KOPT-K1 (cell line): ENCODE results near the gene PCSK5.

Experiments
- H3K27ac ChIP-seq: fragments of 200-600 bp; sonication (generic); 2 replicates; pipeline ENCODE4 v1.5.1; 2016; ENCODE audit warnings: antibody characterized with exemption, mild to moderate bottlenecking, low read depth, low read length; ENCODE audit not compliant: poor library complexity, severe bottlenecking
- H3K36me3 ChIP-seq: fragments of 200-600 bp; sonication (generic); 2 replicates; pipeline ENCODE4 v1.5.1; 2017; ENCODE audit warnings: antibody characterized with exemption, mild to moderate bottlenecking, low read length, moderate library complexity; ENCODE audit not compliant: insufficient read depth
- H3K9me3 ChIP-seq: fragments of 200-600 bp; sonication (generic); 2 replicates; pipeline ENCODE4 v1.5.1; 2017; ENCODE audit warnings: antibody characterized with exemption, low read length, mild to moderate bottlenecking; ENCODE audit not compliant: insufficient read depth, poor library complexity, severe bottlenecking

Gene PCSK5

DNA sequence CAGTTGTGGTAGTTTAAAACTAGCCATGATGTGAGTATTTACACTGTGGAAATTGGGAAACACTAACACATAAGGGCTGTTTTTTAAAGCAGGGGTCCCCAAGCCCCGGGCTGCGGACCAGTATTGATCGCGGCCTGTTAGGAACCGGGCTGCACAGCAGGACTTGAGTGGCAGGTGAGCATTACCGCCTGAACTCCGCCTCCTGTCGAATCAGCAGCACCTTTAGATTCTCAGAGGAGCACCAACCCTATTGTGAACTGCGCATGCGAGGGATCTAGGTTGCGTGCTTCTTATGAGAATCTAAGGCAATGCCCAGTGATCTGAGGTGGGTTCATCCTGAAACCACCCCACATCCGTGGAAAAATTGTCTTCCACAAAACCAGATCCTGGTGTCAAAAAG, 127.8 kb downstream of the PCSK5 start:
- Histone ChIP-seq H3K36me3 (no peaks in the 10 kb centered on the region), H3K9me3 (no peaks in the 10 kb centered on the region), H3K27ac (peak overlapping the region; percentile 48)

DNA sequence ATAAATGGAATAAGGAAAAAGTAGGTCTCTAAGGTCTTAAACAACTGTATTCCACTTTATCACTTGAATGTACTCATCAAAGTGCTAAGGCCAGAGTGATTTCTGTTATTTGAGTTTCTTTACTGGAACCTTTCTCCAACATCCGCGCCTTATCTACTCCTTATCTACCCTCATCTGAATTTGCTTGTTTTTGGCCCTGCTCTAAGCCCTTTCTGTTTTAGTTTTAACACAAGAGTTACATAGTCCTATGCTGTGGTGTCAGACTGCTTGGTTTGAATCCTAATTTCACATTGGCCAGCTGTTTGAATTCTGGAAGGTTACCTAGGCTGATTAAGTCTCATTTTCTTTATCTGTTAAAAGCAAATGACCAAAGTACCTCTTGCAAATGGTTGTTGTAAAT, 128.3 kb downstream of the PCSK5 start:
- H3K36me3 ChIP-seq, result no peaks in the 10 kb centered on the region
- no peaks in the 10 kb centered on the region for H3K9me3 ChIP-seq
- H3K27ac ChIP-seq, result peak overlapping the region; percentile 48

DNA sequence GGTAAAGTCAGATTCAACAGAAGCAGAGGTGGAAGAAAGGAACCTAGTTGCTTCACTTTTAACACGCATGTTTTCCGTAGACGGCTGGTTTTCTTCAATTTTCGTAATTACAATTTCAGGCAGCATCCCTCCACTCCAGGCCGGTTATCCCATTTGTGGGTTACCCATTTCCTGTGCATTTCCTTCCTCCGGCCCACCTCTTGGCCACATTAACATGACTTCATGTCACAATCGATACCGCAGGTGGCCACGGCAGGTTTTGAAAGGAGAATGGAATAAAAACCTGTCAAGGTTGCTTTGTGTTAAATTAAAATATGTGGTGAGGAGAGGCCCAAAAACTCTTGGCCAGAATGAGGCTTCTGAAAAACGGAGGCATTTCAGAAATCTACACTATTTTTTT, 130.2 kb downstream of the PCSK5 start:
- Histone ChIP-seq H3K36me3 (no peaks in the 10 kb centered on the region), H3K27ac (peak overlapping the region; percentile 95)

GRCh38 chr9:76022317-76022716, 131.8 kb downstream of the PCSK5 start:
- Histone ChIP-seq H3K27ac (peak overlapping the region; percentile 95), H3K36me3 (no peaks in the 10 kb centered on the region), H3K9me3 (no peaks in the 10 kb centered on the region)

More for the DNA sequence above, 130.2 kb downstream of the PCSK5 start:
- no peaks in the 10 kb centered on the region for H3K9me3 ChIP-seq

DNA sequence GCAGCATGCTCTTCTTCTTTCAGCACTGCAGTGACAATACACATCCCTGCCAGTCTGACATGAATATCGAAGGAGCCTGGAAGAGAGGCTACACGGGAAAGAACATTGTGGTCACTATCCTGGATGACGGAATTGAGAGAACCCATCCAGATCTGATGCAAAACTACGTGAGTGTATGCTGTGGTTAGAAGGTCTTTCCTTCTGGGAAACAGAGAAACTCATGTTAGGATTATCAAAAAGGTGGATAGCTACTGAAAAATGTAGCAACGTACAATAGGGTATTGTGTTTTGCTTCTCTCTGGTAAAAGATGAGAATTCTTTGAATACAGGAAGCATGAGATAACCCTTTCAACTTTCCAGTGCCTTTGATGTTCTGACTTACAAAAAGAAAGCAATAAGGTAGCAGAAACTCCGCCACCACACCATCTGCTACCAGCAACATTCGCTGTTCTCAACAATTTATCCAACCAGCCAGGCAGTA, 133.3 kb downstream of the PCSK5 start:
- Histone ChIP-seq H3K36me3 (no peaks in the 10 kb centered on the region), H3K27ac (peak overlapping the region; percentile 95), H3K9me3 (no peaks in the 10 kb centered on the region)

- H3K9me3 ChIP-seq, result peaks cover 10% of the 10 kb centered on the region
- H3K36me3 ChIP-seq, result no peaks in the 10 kb centered on the region
- H3K27ac ChIP-seq, result peak overlapping the region; percentile 95
Measured at GRCh38 chr9:76025286-76025685, 134.8 kb downstream of the PCSK5 start.

DNA sequence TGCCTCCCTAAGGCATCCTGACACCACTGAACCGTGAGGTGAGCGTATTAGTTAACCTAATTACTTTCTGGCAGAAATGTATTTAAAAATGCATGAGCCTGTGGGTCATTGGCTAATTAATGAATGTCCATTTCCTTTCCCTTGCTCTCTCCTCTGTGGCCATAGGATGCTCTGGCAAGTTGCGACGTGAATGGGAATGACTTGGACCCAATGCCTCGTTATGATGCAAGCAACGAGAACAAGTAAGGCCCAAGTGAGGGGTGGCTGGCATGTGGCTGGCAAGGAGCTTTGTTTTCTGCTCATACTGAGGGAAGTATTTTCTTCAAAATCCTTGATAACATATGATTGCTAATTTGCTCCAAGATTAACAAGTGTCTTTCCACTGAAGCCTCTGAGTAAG, 136.3 kb downstream of the PCSK5 start:
- peak overlapping the region; percentile 95 for H3K27ac ChIP-seq
- peaks cover 9% of the 10 kb centered on the region; the same call in 1 of the 2 replicates for H3K36me3 ChIP-seq
- peaks cover 18% of the 10 kb centered on the region for H3K9me3 ChIP-seq

DNA sequence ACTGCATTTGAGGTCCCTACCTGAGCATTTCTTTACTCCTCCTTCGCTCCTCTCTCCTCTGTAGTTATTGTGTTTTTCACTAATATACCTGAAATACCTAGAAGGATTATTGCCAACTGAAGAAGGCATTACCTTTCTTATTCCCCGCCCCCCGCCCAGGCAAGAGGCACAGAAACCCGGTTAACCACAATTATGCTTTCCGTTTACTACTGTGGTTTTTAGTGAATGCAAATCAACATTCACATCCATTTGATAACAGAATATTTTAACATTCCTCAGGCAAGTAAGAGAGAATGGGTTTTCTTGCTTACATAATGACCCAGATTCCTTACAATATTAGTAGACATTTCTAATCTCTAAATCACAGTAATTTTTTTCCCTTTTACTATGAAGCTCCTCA, 136.9 kb downstream of the PCSK5 start:
- H3K27ac ChIP-seq, result peak overlapping the region; percentile 95
- peaks cover 9% of the 10 kb centered on the region; the same call in 1 of the 2 replicates for H3K36me3 ChIP-seq
- H3K9me3 ChIP-seq, result peaks cover 18% of the 10 kb centered on the region

DNA sequence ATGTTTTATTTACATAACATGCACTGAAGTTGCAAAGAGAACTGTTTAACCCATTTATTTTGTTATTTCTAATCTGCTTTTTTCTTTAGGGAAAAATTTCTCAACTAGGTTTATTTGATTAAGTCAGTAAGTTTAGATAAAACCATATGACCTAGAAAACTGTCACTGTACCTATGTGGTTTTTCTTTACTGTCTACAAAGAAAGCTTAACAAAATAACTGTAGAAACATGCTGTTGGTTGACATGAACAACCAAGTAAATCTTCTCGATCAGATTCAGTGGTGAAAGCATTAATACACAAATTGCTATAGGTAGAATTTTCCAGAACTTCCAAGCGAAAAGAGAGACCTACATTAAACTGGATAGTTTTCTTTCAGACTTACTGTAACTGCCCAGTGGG, 137.4 kb downstream of the PCSK5 start:
- Histone ChIP-seq H3K36me3 (peaks cover 9% of the 10 kb centered on the region; the same call in 1 of the 2 replicates), H3K27ac (peak overlapping the region; percentile 95), H3K9me3 (peaks cover 18% of the 10 kb centered on the region)

- Histone ChIP-seq H3K27ac (no peak overlapping the region), H3K36me3 (peaks cover 9% of the 10 kb centered on the region; the same call in 1 of the 2 replicates), H3K9me3 (peaks cover 18% of the 10 kb centered on the region)
Measured at GRCh38 chr9:76032038-76032796, 141.7 kb downstream of the PCSK5 start.

DNA sequence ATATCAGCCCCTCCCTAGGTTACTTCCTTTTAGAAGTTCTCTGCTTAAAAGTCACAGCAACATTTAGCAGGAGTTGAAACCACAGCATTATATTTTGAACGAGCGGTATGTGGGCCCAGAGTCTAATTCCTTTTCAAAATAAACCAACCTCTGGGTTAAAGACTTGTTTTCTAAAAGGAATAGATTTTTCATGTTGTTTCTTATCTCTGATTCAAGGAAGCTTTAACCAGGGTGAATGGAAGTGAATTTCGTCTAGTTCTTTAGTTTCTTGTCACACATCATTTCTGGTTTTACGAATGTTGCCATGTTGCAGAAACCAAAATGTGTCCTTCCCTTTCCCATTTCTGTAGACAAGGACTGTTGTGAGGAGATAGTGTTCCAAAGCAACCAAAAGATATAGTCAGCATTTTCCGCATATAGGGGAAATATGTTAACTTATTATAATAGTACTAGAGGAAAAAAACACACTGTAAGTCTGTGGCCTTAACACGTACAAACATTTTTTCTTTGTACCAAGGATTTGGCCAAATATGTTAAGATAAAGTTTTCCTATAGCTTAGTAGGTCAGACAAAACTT, 142.4 kb downstream of the PCSK5 start:
- Histone ChIP-seq H3K36me3 (peaks cover 9% of the 10 kb centered on the region; the same call in 1 of the 2 replicates), H3K27ac (no peak overlapping the region), H3K9me3 (peaks cover 18% of the 10 kb centered on the region)

DNA sequence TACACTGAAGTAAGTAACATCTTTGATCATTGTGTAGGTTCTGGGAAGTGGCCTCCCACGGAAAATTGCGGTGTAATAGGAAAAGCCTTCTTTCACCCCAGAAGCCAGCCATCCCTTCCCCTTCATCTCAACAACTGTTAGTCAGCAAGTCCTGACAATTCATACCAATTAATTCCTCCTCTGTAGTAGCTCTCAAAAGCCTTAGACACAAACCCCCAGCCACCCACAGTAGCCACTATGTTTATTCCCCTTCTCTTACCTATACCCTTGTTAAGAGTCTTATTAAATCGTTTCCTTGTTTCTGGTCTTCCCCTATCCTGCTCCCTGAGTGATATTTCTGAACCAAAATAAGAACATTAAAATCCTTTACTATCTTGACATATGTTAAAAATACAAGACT, 143.6 kb downstream of the PCSK5 start:
- peaks cover 18% of the 10 kb centered on the region for H3K9me3 ChIP-seq
- peaks cover 9% of the 10 kb centered on the region; the same call in 1 of the 2 replicates for H3K36me3 ChIP-seq
- no peak overlapping the region for H3K27ac ChIP-seq

- Histone ChIP-seq H3K27ac (no peak overlapping the region), H3K36me3 (no peaks in the 10 kb centered on the region), H3K9me3 (no peaks in the 10 kb centered on the region)
Measured at GRCh38 chr9:76036762-76037161, 146.3 kb downstream of the PCSK5 start.

- Histone ChIP-seq H3K36me3 (no peaks in the 10 kb centered on the region), H3K9me3 (no peaks in the 10 kb centered on the region), H3K27ac (no peak overlapping the region)
Measured at GRCh38 chr9:76037587-76038225, 147.2 kb downstream of the PCSK5 start.

DNA sequence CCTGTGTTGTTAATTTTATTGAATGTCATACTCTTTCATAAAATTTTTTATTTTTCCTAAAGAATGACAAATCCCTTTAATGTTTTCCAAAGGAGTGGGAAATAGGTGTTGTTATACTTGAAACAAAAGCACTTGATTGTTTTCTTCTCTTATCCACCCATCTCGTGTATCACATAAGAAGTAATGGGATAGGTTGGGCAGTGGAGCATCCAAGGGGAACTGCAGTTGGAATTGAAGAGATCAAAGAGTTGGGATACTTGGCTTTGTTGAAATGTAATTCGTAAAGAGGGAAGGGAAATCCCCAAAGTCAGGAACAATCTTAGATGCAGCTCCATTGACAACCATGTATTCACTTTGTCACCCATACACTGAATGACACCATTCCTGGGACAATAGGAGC, 148.0 kb downstream of the PCSK5 start:
- Histone ChIP-seq H3K9me3 (no peaks in the 10 kb centered on the region), H3K27ac (no peak overlapping the region), H3K36me3 (no peaks in the 10 kb centered on the region)
